NCI-H460 (cell line): ENCODE results near the gene CAP2. TPM values are rescaled to one million over a fixed set of nuclear protein-coding genes. Genes with fewer than 3 reads are reported as not detected.
"Not testable (repeated sequence)": the region's sequence is repeated elsewhere in the genome, so short reads cannot be mapped to it uniquely, and the experiment has no call there.

Experiments
- DNase-seq: peaks from one replicate; pipeline ENCODE4 v3.0.0-alpha.2; 2016; ENCODE audit warnings: low read depth; ENCODE audit errors: extremely low read depth
- total RNA-seq: library from RNA; depleted of rRNA; stranded (reverse); fragments of >200 nt; shearing (Covaris generic); gene quantifications from 2 replicates; pipeline ENCODE4 v1.2.3, GENCODE V29; 2014

CAP2 gene
- total RNA-seq, 1 experiment from 2014 or later, result 7.6 TPM

DNA sequence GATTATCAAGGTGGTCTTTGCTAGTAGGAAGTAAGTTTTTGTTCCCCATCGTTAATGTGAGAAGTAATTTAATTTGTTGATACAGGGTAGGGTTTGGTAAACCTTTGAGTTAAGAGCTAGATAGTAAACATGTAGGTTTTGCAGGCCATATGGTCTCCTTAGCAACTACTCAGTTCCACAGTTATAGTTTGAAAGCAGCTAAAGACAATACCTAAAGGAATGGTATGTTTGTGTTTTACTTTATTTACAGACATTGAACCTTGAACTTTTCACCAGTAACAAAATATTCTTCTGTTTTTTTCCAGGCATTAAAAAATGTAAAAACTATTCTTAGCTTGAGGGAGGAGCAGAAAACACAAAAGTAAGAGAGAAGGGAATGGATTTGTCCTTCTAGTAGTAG, 1.7 kb downstream of the CAP2 start:
- no peak for DNase-seq

DNA sequence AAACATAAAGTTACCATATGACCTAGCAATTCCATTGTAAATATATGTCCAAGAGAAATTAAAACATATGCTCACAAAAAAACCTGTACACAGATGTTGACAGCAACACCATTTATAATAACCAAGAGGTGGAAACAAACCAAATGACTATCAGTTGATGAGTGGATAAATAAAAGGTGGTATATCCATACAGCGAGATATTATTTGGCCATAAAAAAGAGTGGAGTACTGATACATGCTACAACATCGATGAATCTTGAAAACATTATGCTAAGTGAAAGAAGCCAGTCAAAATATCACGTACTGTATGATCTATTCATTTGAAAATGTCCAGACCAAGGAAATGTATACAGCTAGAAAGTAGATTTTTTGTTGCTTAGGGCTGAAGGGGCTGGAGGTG, 2.9 kb downstream of the CAP2 start:
- no peak for DNase-seq

DNA sequence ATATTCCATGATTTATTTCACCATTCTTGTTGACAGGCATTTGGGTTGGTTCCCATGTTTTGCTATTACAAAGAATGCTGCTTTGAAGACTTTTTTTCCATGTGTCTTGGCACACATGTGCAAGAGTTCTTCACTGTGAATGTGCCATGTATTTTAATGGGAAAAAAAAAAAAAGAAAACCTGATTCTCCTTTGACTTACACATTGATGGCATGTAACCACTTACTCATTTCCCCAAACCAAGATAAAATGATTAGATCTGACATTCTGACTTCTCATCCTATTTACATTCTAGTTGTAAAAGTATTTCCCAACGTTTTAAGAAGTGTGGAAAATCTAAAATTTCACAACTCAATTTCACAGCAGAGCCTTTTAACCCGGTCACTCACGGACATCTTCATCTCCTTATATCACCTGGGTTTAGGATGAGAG, 4.4 kb downstream of the CAP2 start:
- DNase-seq, result no peak

GRCh38 chr6:17405181-17405943, 12.0 kb downstream of the CAP2 start:
- DNase-seq, result not testable (repeated sequence)

DNA sequence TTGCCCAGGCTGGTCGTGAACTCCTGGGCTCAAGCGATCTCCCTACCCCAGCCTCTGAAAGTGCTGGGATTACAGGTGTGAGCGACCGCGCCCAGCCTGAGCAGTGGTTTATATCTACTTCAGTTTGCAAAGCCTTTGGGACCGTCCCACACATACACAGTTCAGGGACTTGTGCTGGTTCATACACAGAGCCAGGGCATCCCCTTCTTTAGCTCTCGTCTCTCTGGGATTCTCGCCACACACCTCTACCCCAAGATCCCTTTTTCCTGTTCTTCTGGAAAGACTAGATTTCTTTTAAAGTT, 12.5 kb downstream of the CAP2 start:
- DNase-seq, result no peak

DNA sequence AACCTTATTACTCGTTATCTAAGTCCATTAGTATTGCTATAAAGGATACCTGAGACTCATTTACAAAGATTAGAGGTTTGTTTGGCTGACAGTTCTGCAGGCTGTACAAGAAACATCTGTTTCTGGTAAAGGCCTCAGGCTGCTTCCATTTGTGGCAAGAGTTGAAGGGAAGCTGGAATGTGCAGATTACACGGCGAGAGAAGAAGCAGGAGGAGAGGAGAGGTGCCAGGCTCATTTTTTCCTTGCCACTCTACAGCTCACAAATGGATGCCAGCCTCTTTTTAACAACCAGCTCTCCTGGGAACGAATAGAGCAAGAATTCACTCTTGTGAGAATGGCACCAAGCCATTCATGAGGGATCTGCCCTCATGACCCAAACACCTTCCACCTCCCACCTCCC, 14.7 kb downstream of the CAP2 start:
- no peak for DNase-seq

DNA sequence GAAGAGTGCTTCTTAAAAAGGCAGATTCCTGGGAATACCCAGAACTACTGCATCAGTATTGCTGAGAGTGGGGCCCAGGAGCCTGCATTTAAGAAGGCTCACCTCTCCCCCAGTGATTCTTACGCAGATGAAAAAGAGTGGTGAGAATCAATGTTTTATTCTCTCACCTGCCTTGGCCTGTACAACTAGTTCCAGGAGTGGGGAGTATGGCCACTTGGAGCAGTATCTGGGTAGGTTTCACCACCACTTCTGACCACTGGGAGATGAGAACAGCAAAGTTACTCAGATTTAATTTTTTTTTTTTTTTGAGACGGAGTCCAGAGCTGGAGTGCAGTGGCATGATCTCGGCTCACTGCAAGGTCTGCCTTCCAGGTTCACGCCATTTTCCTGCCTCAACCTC, 16.9 kb downstream of the CAP2 start:
- DNase-seq, result no peak

DNA sequence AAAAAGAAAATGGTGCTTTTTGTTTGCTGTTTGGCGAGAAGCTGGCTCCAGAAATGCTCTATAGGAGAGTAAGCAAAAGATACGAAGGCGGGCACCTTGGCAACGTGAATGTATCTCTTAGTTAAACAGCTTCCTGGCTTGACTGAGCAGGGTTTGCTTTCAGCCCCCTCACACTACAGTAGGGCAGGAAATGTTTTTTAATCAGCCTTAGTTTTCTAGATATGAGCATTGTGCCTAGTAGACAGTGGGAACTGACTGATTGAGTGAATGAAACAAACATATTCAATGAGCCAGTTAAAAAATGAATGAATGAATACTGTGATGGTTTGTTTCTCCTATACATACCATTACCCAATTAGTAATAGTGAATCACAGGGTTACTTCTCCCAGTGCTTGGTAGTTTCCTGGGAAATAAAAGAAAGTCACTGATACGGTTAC, 19.9 kb downstream of the CAP2 start:
- no peak for DNase-seq

- DNase-seq, result not testable (repeated sequence)
Observed at GRCh38 chr6:17414395-17414794, 21.0 kb downstream of the CAP2 start.

DNA sequence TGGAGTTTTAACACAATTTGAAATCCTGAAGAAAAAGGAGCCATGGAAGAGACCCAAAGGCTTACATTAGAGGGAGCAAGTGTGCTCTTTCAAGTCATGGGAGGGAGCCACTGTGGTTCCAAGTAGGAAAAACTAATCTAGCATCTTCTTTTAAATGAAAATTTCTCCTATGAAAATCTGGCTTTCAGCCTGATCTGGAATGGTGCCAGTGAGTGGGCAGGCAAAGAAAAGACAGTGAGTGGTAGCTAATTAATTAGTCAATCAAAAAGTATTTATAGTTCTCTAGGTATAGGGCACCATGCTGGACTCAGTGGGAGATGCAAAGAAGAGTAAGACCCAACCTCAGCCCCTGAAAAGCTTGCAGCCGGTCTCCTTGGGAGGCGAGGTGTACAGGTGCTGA, 21.9 kb downstream of the CAP2 start:
- DNase-seq, result no peak

DNA sequence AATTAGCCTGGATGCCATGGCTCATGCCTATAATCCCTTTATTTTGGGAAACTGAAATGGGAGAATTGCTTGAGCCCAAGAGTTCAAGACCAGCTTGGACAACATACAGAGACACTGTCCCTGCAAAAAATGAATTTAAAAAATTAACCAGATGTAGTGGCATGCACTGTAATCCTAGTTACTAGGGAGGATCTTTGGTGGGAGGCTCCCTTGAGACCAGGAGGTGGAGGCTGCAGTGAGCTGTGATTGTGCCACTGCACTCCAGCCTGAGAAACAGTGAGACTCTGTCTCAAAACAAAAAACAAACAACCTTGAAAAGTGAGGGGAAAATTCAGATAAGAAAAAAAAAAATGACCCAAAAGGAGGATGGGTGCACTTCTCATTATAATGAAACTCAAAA, 23.4 kb downstream of the CAP2 start:
- no peak for DNase-seq

DNA sequence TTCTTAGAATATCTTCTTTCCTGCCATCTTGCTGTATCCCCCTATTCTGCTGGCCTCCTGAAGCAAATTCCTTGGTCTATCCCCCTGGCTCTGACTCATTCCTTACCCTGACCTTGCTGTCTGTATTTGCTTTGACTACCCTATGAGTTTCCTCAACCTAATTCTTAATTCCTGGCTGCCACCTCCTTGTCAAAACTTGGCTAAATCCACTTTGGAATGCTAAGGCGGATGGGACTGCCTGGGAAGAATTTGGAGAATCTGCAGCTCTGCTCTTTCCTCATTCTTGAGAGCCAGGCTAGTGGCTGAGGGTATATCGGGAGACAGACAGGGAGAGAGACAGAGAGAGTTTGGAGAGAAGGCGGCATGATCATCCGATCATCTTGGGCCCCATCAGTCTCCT, 24.4 kb downstream of the CAP2 start:
- DNase-seq, result peak; percentile 84

- peak; percentile 79 for DNase-seq
Observed at GRCh38 chr6:17418281-17419188, 25.1 kb downstream of the CAP2 start.

DNA sequence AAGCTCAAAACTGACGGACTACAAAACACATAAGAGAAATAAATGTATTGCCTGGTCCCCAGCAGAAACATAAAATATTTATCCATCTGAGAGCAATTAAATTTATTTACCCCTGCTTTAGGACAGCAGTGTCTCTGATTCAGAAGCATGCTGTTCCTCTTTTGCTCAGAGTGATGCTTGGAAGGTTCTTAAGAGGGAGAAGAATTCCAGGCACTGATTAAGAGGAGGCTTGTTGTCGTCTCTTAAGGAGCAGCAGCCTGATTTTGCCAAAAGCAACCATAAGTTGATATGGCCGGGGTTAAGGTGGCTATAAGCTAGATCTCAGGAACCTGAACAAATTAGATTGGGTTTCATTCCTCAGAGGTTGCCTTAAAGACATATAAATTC, 25.8 kb downstream of the CAP2 start:
- no peak for DNase-seq

- DNase-seq, result no peak
Observed at GRCh38 chr6:17420368-17420767, 27.0 kb downstream of the CAP2 start.

- no peak for DNase-seq
Observed at GRCh38 chr6:17421406-17421805, 28.0 kb downstream of the CAP2 start.

- no peak for DNase-seq
Observed at GRCh38 chr6:17423026-17423425, 29.6 kb downstream of the CAP2 start.

GRCh38 chr6:17427062-17427461, 33.7 kb downstream of the CAP2 start:
- no peak for DNase-seq

DNA sequence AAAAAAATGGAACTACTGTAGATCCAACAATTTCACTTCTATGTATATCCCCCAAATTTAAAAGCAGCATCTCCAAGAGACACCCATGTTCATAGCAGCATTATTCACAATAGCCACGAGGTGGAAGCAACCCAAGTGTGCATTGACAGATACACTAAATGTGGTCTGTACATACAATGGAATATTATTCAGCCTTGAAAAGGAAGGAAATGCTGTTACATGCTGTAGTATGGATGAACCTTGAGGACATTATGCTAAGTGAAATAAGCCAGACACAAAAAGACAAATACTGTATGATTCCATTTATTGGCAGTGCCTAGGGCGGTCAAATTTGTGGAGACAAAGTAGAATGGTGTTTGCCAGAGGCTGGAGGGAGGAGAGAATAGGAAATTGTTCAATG, 34.2 kb downstream of the CAP2 start:
- no peak for DNase-seq

DNA sequence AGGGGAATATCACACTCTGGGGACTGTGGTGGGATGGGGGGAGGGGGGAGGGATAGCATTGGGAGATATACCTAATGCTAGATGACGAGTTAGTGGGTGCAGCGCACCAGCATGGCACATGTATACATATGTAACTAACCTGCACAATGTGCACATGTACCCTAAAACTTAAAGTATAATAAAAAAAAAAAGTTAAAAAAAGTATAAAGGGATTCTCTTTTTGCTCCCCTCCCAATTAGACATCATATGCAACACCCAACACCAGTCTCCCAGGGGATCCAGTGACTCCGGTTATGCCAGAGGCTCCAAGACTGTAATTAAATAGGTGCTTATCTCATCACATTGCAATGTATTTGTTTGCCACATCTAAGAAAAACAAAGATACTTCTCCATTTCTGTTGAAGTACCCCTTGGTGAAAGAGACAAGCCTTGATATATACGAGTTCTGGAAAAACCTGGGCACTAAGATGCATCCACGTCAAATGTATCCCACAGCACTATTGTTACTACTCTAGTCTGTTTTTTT, 35.3 kb downstream of the CAP2 start:
- DNase-seq, result not testable (repeated sequence)

DNA sequence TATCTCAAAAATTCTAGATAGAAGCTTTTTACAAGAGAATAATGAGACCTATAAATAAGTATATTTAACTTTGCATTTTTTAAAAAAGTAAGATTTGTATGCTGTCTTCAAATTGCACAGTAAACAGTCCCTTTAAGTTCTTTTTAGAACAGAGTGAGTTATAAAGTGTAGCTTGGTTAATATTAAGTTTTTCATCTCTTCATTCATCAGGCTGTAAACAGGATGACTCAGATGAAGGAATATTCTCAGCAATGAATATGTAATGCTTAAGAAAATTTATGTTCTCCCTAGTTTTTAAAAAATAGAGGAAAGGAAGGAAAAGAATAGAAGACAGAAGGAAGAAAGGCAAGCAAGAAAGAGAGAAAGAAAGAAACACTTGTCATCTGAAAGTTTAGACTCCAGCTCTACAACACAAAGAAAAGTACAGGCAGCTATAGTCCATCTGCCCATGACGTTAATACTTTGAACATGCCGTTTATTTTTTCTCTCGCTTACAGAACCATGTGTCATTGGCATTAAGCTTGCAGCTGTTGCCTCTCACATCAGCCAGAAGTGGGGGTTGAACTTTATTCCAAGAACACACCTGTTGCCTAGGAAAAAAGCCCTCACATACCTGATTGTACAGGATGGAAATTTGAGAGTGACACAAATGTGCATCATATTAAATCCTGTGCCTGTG, 36.1 kb downstream of the CAP2 start:
- DNase-seq, result no peak
